Osteocyte (in vitro differentiated cells): Measurements from ENCODE around the gene IL18R1. TPM values are rescaled to one million over a fixed set of nuclear protein-coding genes. Genes with fewer than 3 reads are reported as not detected.

Source experiments
- DNase-seq: peaks from one replicate; pipeline ENCODE4 v3.0.0; 2021; ENCODE audit warnings: mixed read lengths; ENCODE audit not compliant: unreplicated experiment; ENCODE audit errors: extremely low spot score
- H3K27ac Mint-ChIP-seq: one replicate; pipeline ENCODE4 v1.8.0; 2021; ENCODE audit warnings: mild to moderate bottlenecking, mixed read lengths; ENCODE audit not compliant: unreplicated experiment
- H3K27me3 Mint-ChIP-seq: one replicate; pipeline ENCODE4 v1.8.0; 2021; ENCODE audit warnings: mixed read lengths; ENCODE audit not compliant: unreplicated experiment
- H3K36me3 Mint-ChIP-seq: one replicate; pipeline ENCODE4 v1.8.0; 2021; ENCODE audit warnings: mixed read lengths; ENCODE audit not compliant: unreplicated experiment
- H3K4me1 Mint-ChIP-seq: one replicate; pipeline ENCODE4 v1.8.0; 2021; ENCODE audit warnings: mixed read lengths; ENCODE audit not compliant: unreplicated experiment
- H3K4me3 Mint-ChIP-seq: one replicate; pipeline ENCODE4 v1.8.0; 2021; ENCODE audit warnings: mild to moderate bottlenecking, moderate library complexity, mixed read lengths; ENCODE audit not compliant: unreplicated experiment
- H3K9me3 Mint-ChIP-seq: one replicate; pipeline ENCODE4 v1.8.0; 2021; ENCODE audit warnings: mixed read lengths; ENCODE audit not compliant: unreplicated experiment
- total RNA-seq: library from RNA; stranded (reverse); gene quantifications from 2 replicates; pipeline ENCODE4 v1.2.1, GENCODE V29; 2021
- TF ChIP-seq, protein P1 (sequence below): fragments of 200-600 bp; sonication (generic); IDR thresholded peaks from 2 replicates; pipeline ENCODE4 v1.5.0; 2021; ENCODE audit warnings: antibody characterized with exemption, mild to moderate bottlenecking, moderate library complexity

Gene IL18R1
- total RNA-seq, 1 donor from 2014 or later: 0.38 TPM

DNA sequence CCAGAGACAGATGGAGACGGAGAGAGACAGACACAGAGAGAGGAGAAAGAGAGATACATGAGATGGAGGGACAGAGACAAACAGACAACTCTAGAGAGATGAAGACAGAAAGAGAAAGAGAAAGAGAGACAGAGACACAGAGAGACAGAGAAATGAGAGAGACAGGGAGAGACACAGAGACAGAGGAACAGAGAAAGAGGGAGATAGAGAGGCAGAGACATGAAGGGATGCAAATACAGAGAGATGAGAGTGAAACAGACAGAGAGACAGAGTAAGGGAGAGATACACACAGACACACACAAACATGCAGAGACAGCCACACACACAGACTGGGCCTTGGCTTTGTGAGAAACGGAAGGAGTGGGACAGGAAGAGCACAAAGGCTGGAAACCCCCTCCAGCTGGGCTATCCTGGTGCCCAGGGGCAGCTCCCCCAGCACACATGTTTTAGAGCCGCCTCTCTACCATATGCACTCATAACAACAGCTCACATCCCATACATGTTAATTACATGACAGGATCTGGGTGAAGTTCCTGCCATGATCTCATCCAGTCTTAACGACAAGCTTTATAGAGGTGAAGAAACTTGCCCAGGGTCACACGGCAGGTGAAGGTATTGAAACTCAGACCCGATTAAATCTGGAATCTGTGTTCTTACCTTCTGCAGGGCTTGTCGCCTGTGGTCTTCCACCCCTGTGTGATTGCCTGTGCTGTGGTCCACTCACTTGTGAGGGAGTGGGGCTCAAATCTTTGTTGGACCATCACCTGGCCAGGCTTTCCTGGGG is 32.4 kb downstream of the IL18R1 start:
- H3K9me3 Mint-ChIP-seq: peaks cover 17% of the 10 kb centered on the region
- no peak overlapping the region for H3K4me3 Mint-ChIP-seq
- no peaks in the 10 kb centered on the region for H3K4me1 Mint-ChIP-seq
- no peaks in the 10 kb centered on the region for H3K36me3 Mint-ChIP-seq
- H3K27ac Mint-ChIP-seq: no peak overlapping the region
- peaks cover 16% of the 10 kb centered on the region for H3K27me3 Mint-ChIP-seq
- TF ChIP-seq, protein P1, sequence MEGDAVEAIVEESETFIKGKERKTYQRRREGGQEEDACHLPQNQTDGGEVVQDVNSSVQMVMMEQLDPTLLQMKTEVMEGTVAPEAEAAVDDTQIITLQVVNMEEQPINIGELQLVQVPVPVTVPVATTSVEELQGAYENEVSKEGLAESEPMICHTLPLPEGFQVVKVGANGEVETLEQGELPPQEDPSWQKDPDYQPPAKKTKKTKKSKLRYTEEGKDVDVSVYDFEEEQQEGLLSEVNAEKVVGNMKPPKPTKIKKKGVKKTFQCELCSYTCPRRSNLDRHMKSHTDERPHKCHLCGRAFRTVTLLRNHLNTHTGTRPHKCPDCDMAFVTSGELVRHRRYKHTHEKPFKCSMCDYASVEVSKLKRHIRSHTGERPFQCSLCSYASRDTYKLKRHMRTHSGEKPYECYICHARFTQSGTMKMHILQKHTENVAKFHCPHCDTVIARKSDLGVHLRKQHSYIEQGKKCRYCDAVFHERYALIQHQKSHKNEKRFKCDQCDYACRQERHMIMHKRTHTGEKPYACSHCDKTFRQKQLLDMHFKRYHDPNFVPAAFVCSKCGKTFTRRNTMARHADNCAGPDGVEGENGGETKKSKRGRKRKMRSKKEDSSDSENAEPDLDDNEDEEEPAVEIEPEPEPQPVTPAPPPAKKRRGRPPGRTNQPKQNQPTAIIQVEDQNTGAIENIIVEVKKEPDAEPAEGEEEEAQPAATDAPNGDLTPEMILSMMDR: no peak
- DNase-seq: no peak

GRCh38 chr2:102391565-102391964 is 36.0 kb downstream of the IL18R1 start:
- Mint-ChIP-seq H3K27ac (no peak overlapping the region), H3K4me3 (no peak overlapping the region), H3K9me3 (no peaks in the 10 kb centered on the region), H3K36me3 (no peaks in the 10 kb centered on the region), H3K27me3 (peaks cover 27% of the 10 kb centered on the region), H3K4me1 (no peaks in the 10 kb centered on the region)
- TF ChIP-seq, protein P1: no peak
- DNase-seq: no peak

DNA sequence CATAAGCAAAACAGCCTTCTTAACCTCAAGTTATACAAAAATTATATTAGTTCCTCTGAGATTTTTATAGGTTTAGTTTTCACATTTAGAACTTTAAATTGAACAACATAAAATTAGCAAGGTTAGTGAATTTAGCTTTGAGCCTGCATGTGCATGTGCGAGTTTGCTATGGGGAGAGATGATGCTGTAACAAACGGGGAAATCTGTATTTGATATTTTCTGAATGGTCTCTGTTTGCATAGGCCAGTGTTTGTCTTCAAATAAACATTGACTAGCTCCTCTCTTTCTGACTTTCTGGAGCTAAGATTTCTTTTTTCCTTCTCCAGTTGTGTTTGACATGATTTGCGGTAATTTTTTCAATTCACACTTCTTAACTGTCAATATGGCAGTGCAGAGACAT is 36.5 kb downstream of the IL18R1 start:
- H3K36me3 Mint-ChIP-seq: no peaks in the 10 kb centered on the region
- H3K4me1 Mint-ChIP-seq: no peaks in the 10 kb centered on the region
- H3K4me3 Mint-ChIP-seq: no peak overlapping the region
- no peak overlapping the region for H3K27ac Mint-ChIP-seq
- no peak for DNase-seq
- H3K9me3 Mint-ChIP-seq: no peaks in the 10 kb centered on the region
- TF ChIP-seq, protein P1: no peak
- H3K27me3 Mint-ChIP-seq: peaks cover 30% of the 10 kb centered on the region

DNA sequence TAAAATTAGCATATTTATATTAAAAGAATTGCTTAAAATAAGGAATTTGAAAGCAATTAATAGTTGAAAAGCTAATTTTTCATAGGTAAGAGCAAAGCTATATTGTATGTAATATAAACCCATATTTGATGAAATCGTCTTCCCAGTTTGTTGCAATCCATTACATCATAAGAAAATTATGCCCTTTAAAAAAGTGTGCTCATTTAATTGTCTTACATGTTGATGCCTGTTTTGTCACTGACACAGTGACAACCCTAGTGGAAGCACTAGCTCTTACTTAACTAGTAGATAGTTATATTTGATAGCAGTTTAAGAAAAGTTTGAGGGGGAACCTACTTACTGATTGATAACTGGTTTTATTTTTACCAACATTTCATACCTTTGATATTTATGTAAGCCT is 37.3 kb downstream of the IL18R1 start:
- no peaks in the 10 kb centered on the region for H3K4me1 Mint-ChIP-seq
- H3K27me3 Mint-ChIP-seq: peaks cover 31% of the 10 kb centered on the region
- H3K4me3 Mint-ChIP-seq: no peak overlapping the region
- no peaks in the 10 kb centered on the region for H3K9me3 Mint-ChIP-seq
- no peak for DNase-seq
- TF ChIP-seq, protein P1: no peak
- H3K27ac Mint-ChIP-seq: no peak overlapping the region
- no peaks in the 10 kb centered on the region for H3K36me3 Mint-ChIP-seq

- peaks cover 29% of the 10 kb centered on the region for H3K27me3 Mint-ChIP-seq
- H3K27ac Mint-ChIP-seq: no peak overlapping the region
- H3K36me3 Mint-ChIP-seq: no peaks in the 10 kb centered on the region
- no peak for DNase-seq
- no peak overlapping the region for H3K4me3 Mint-ChIP-seq
- H3K9me3 Mint-ChIP-seq: no peaks in the 10 kb centered on the region
- H3K4me1 Mint-ChIP-seq: no peaks in the 10 kb centered on the region
- TF ChIP-seq, protein P1: no peak
Measured at GRCh38 chr2:102396012-102396411, 40.4 kb downstream of the IL18R1 start.
